Loucy (cell line): ENCODE measurements around the gene DTNB.

Experiments
- CTCF ChIP-seq: fragments of 200-600 bp; sonication (generic); conservative IDR thresholded peaks from 2 replicates; pipeline ENCODE4 v1.5.1; 2014; ENCODE audit warnings: mild to moderate bottlenecking, antibody characterized with exemption, low read length
- EZH2phosphoT487 ChIP-seq: fragments of 200-600 bp; IDR thresholded peaks from 2 replicates; pipeline ENCODE4 v1.6.1; 2018; ENCODE audit warnings: antibody characterized with exemption, mild to moderate bottlenecking, moderate library complexity, borderline replicate concordance

GRCh38 chr2:25539136-25539535 lies 134.2 kb downstream of the DTNB start:
- TF ChIP-seq CTCF (no peak), EZH2phosphoT487 (no peak)
